Stomach (tissue), 9 donors: ENCODE measurements around the gene APOC3. TPM values are rescaled to one million over a fixed set of nuclear protein-coding genes. Genes with fewer than 3 reads are reported as not detected.

Experiments used
- DNase-seq, 2 donors: peaks; one replicate each; pipeline versions ENCODE4 v3.0.0 to v3.0.0-alpha.2; 2013 to 2019
- H3K27ac ChIP-seq, 5 donors: fragments of 200-600 bp in 4 of 5; sonication (generic) in 4 of 5; one replicate each; pipeline ENCODE4 v1.5.1; 2013 to 2019; ENCODE audit warnings: mild to moderate bottlenecking in 1 of 5, moderate library complexity in 1 of 5
- H3K27me3 ChIP-seq, 3 donors: fragments of 200-600 bp; sonication (generic); one replicate each; pipeline ENCODE4 v1.5.1; 2017 to 2019; ENCODE audit warnings: mixed run types in 1 of 3
- H3K36me3 ChIP-seq, 4 donors: fragments of 200-600 bp; sonication (generic); 1 replicate in 3 of 4; 2 replicates in 1 of 4; pipeline ENCODE4 v1.5.1; 2016 to 2019
- H3K4me1 ChIP-seq, 4 donors: fragments of 200-600 bp; sonication (generic); one replicate each; pipeline ENCODE4 v1.5.1; 2016 to 2019
- H3K4me3 ChIP-seq, 4 donors: fragments of 200-600 bp; sonication (generic) in 3 of 4; one replicate each; pipeline ENCODE4 v1.5.1; 2016 to 2019; ENCODE audit warnings: mild to moderate bottlenecking in 1 of 4
- H3K9me3 ChIP-seq, 4 donors: fragments of 200-600 bp; sonication (generic); one replicate each; pipeline ENCODE4 v1.5.1; 2016 to 2019
- CTCF ChIP-seq, 7 experiments: fragments of 450-650 bp in 4 of 7; fragments of 200-600 bp in 3 of 7; sonication (generic) in 3 of 7; IDR thresholded peaks; one replicate each; pipeline ENCODE4 v1.5.1; 2016 to 2019; ENCODE audit warnings: antibody characterized with exemption in 7 of 7, control low read depth in 2 of 7, mild to moderate bottlenecking in 1 of 7
- EP300 ChIP-seq: sonication (generic); formaldehyde crosslinking; IDR thresholded peaks from one replicate; pipeline ENCODE4 v1.6.1; 2017; ENCODE audit warnings: antibody characterized with exemption
- POLR2A ChIP-seq, 4 donors: fragments of 450-650 bp; IDR thresholded peaks; one replicate each; pipeline ENCODE4 v1.6.1; 2016; ENCODE audit warnings: antibody characterized with exemption in 4 of 4, control low read depth in 2 of 4, mild to moderate bottlenecking in 1 of 4, moderate library complexity in 1 of 4
- POLR2AphosphoS5 ChIP-seq, 3 donors: sonication (generic); formaldehyde crosslinking; IDR thresholded peaks; one replicate each; pipeline ENCODE4 v1.6.1; 2016; ENCODE audit warnings: antibody characterized with exemption in 3 of 3
- WGBS, 5 donors: extraction: QIAGEN DNeasy Blood & Tissue Kit in 3 of 5; methylation state at CpG; one replicate each; pipeline versions ENCODE4 v1.1.5 to v1.1.7; 2013 to 2018; 5-methylcytosine and 5-hydroxymethylcytosine counted together
- intact Hi-C: fragments of 100-400 bp; cut with DNase I; formaldehyde crosslinking; loops from one replicate; pipeline ENCODE4 v1.15.1; 2023; ENCODE audit warnings: low total_unique reads
- polyA plus RNA-seq, 3 donors: library from polyadenylated mRNA; stranded (reverse); fragments of 200-250 nt; gene quantifications; one replicate each; pipeline ENCODE4 v1.2.3, GENCODE V29; 2013
- total RNA-seq, 5 donors: library from RNA; depleted of rRNA; stranded (reverse); fragments of >200 nt; gene quantifications; one replicate each; pipeline versions ENCODE4 v1.1.0 to v1.2.3, GENCODE V29; 2014 to 2016
- donor health status: healthy with polysubstance abuse.
- donor health status: Bipolar disorder and iron deficiency.
- donor health status: healthy.

Gene APOC3
- total and polyA plus RNA-seq, 8 donors = 18.9 TPM; not detected in 7

DNA sequence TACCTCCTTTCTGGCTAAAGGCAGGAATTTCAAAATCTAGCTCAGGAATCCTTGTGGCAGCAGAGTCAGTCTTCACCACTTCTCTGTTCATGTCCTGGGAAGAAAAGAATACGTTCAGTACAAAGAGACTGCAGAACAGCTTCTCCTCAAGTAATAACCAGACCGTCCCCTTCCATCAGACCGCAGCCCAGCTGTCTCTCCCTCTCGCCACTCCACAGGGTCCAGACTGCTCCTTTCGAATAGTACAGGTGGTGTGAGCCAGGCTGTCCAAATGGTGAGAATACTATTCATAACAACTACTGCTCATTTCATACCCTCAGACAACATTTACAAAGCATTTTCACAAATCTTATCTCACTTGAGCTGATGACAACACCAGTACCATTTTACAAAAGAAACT is 42.7 kb upstream of the APOC3 start:
- WGBS, 5 donors = 35 to 58% (median 49%) methylated on average over 5 of the region's 5 CpGs
- TF ChIP-seq POLR2A (IDR thresholded peaks at IDR 0.05) = no peak
- no peak for TF ChIP-seq POLR2AphosphoS5 (IDR thresholded peaks at IDR 0.05)
- no peak for TF ChIP-seq EP300
- intact Hi-C loops = loop anchor here (5.0 kb wide), 1 partner anchor 50 kb away; the partner anchor contains the start of gene APOA1

DNA sequence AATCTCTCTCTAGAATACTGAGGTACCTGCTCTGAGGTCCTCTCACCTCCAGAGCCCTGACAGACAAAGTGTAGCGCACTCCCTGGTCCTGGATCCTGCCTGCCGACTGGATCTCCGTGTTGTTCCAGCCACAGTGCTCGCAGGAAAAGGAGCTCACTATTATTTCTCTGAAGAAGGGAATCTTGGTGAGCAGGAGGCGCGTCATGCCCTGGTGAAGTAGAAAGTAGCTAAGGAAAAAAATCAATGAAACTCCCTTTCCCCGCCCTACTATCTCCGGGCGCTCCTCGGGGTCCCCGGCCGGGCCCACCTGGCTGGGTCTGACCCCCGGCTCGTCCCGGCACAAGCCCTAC is 42.3 kb upstream of the APOC3 start:
- no peaks in the 10 kb centered on the region for H3K9me3 ChIP-seq
- 0 to 2% (median 1%) methylated on average over 12 to 15 of the region's 15 CpGs for WGBS, 5 donors
- TF ChIP-seq CTCF (IDR thresholded peaks at IDR 0.05) = no peak
- no peak for TF ChIP-seq POLR2AphosphoS5 (IDR thresholded peaks at IDR 0.05)
- no peak for TF ChIP-seq POLR2A (IDR thresholded peaks at IDR 0.05)
- no peak for TF ChIP-seq EP300

More for the DNA sequence above, 42.7 kb upstream of the APOC3 start:
- H3K4me3 ChIP-seq = peak overlapping the region; percentile 78 to 99 (median 94)
- H3K27ac ChIP-seq = peak overlapping the region in 3 of 5 donors; percentile 90 to 96 (median 92)
- peaks cover 40 to 49% (median 47%) of the 10 kb centered on the region in 4 donors for H3K36me3 ChIP-seq
- peaks cover 11 to 39% (median 32%) of the 10 kb centered on the region in 4 donors for H3K4me1 ChIP-seq
- no peaks in the 10 kb centered on the region for H3K9me3 ChIP-seq
- DNase-seq = no peak
- no peaks in the 10 kb centered on the region for H3K27me3 ChIP-seq

DNA sequence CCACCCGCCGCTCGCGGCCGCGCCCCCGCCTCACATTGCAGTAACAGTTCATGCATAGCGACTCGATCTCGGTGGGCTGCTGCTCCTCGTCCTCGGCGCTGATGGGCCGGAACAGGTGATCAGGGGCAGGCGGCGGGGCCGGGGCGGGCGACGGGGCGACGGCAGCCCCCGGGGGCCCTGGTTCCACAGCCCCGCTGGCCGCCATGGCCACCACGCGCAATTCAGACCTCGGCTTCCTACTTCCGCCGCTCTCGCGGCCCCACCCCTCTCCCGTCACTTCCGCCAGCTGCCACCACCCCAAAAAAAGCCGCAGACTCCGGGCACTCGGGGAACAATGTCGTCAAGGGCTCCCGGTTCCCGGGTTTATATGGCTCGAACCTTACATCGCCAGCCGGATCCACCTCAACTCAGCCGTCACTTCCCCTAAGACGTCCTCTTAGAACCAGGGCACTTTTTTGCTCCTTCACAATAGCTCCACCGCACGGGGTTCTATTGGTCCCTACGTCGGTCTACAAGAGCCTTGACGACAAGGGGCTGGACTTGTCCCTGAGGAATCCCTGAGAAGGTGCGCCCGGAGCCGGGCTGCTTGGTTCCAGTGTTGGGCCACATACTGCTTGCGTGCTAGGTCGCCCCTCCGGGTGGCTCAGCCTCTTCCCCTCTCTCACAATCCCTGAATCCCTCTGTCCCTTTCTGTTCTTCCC is 41.8 kb upstream of the APOC3 start, which contains the start of gene ZPR1:
ZPR1 (minus strand) TSS at position 238 of the 701 bp plus-strand sequence; CDS start at position 205, 33 bp downstream.
- Histone ChIP-seq H3K27ac (peak within 1 kb of the TSS; percentile 75 to 96 (median 91)), H3K4me3 (peak within 1 kb of the TSS; percentile 78 to 99 (median 94)), H3K27me3 (no peaks in the 10 kb centered on the region), H3K36me3 (peaks cover 30 to 39% (median 37%) of the 10 kb centered on the region in 4 donors), H3K4me1 (peaks cover 11 to 42% (median 37%) of the 10 kb centered on the region in 4 donors), H3K9me3 (no peaks in the 10 kb centered on the region)
- WGBS, 5 donors = 1% methylated on average over 21 to 56 of the region's 56 CpGs
- peak; percentile 89 to 95 for DNase-seq
- intact Hi-C loops = loop anchor here (5.0 kb wide), 1 partner anchor 49 kb away; the partner anchor contains the start of gene APOA1
- TF ChIP-seq EP300 = no peak
- TF ChIP-seq POLR2A (IDR thresholded peaks at IDR 0.05) = peak in 1 of 4 donors; percentile 66
- peak; percentile 48 to 86 (median 84) for TF ChIP-seq POLR2AphosphoS5 (IDR thresholded peaks at IDR 0.05)
- TF ChIP-seq CTCF (IDR thresholded peaks at IDR 0.05) = peak in 1 of 7 experiments; percentile 6

More for the DNA sequence above, 42.3 kb upstream of the APOC3 start:
- no peak for DNase-seq
- intact Hi-C loops = loop anchor here (5.0 kb wide), 1 partner anchor 50 kb away; the partner anchor contains the start of gene APOA1
- Histone ChIP-seq H3K27me3 (no peaks in the 10 kb centered on the region), H3K36me3 (peaks cover 35 to 45% (median 42%) of the 10 kb centered on the region in 4 donors), H3K4me3 (peak overlapping the region; percentile 78 to 99 (median 94)), H3K27ac (peak overlapping the region; percentile 75 to 96 (median 91)), H3K4me1 (peaks cover 11 to 40% (median 36%) of the 10 kb centered on the region in 4 donors)

DNA sequence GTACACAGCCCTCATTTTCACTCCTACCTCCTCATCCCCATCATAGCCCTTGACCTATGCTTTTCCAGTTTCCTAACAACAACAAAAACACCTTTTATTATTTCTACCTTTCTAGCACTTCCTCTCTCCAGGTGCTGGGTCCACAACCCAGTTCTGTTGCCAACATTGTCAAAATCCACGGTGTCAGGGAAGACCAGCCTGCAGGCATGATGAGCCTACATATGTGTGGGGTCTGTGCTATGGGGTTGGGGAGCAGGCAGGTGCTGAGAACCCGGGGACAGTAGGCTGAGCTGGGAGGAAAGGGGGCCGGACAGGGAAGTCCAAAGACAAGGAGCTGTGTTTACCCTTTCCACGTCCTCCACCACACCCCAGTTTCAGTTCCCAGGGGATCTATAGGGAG is 41.2 kb upstream of the APOC3 start:
- intact Hi-C loops = loop anchor here (5.0 kb wide), 1 partner anchor 49 kb away; the partner anchor contains the start of gene APOA1
- peak overlapping the region in 4 of 5 donors; percentile 90 to 96 (median 92) for H3K27ac ChIP-seq
- TF ChIP-seq EP300 (no peak), CTCF (IDR thresholded peaks at IDR 0.05) (no peak), POLR2A (IDR thresholded peaks at IDR 0.05) (no peak), POLR2AphosphoS5 (IDR thresholded peaks at IDR 0.05) (no peak)
- peak overlapping the region; percentile 78 to 99 (median 94) for H3K4me3 ChIP-seq
- peaks cover 25 to 34% (median 31%) of the 10 kb centered on the region in 4 donors for H3K36me3 ChIP-seq
- peak in 1 of 2 donors; percentile 31 for DNase-seq
- 28 to 47% (median 38%) methylated on average over 4 of the region's 4 CpGs for WGBS, 5 donors
- H3K9me3 ChIP-seq = no peaks in the 10 kb centered on the region
- H3K4me1 ChIP-seq = peaks cover 11 to 42% (median 37%) of the 10 kb centered on the region in 4 donors
- no peaks in the 10 kb centered on the region for H3K27me3 ChIP-seq
